HL-60 (cell line): ENCODE results near the gene ZNF621.

Experiments
- CTCF ChIP-seq: IDR thresholded peaks from one replicate; pipeline ENCODE4 v1.5.1; 2011; ENCODE audit warnings: low read length, control low read depth, inconsistent platforms; ENCODE audit not compliant: insufficient read depth
- GABPA ChIP-seq: IDR thresholded peaks from 2 replicates; pipeline ENCODE4 v1.6.1; 2012; ENCODE audit warnings: low read depth

GRCh38 chr3:40518848-40519247 is 5.9 kb upstream of the ZNF621 start:
- no peak for TF ChIP-seq CTCF
- no peak for TF ChIP-seq GABPA
